Subcutaneous adipose tissue (tissue), 4 donors: Measurements from ENCODE around the gene RRAD. TPM values are rescaled to one million over a fixed set of nuclear protein-coding genes. Genes with fewer than 3 reads are reported as not detected.

ENCODE experiments used
- CTCF ChIP-seq: fragments of 450-650 bp; IDR thresholded peaks from one replicate; pipeline ENCODE4 v1.5.1; 2016; ENCODE audit warnings: low read depth, mild to moderate bottlenecking, control low read depth, antibody characterized with exemption, moderate library complexity
- total RNA-seq, 4 donors: library from RNA; depleted of rRNA; stranded (reverse); fragments of >200 nt; gene quantifications; one replicate each; pipeline ENCODE4 v1.1.0, GENCODE V29; 2016

RRAD gene
- total RNA-seq, 4 donors from 2014 or later, result 2.4 to 15.9 (median 9.8) TPM

- no peak for TF ChIP-seq CTCF
These were observed 22.1 kb upstream of the RRAD start for GRCh38 chr16:66947302-66948065.

GRCh38 chr16:66946974-66947301, 21.6 kb upstream of the RRAD start:
- no peak for TF ChIP-seq CTCF

- TF ChIP-seq CTCF, result no peak
These were observed 21.2 kb upstream of the RRAD start for GRCh38 chr16:66946541-66946940.

- no peak for TF ChIP-seq CTCF
These were observed 20.6 kb upstream of the RRAD start for GRCh38 chr16:66945939-66946338.

- TF ChIP-seq CTCF, result no peak
These were observed 18.7 kb upstream of the RRAD start for GRCh38 chr16:66944054-66944441.

GRCh38 chr16:66943426-66944053, 18.2 kb upstream of the RRAD start:
- TF ChIP-seq CTCF, result no peak

- TF ChIP-seq CTCF, result no peak
These were observed 17.6 kb upstream of the RRAD start for GRCh38 chr16:66942981-66943380.
